GM21723 (cell line): Measurements from ENCODE around the gene ZNF140.

Experiments
- ATAC-seq: cut with Tn5 transposase; IDR thresholded peaks from one replicate; pipeline ENCODE4 v1.9.1; 2021; ENCODE audit warnings: mild to moderate bottlenecking, moderate library complexity; ENCODE audit not compliant: unreplicated experiment

ZNF140 gene

DNA sequence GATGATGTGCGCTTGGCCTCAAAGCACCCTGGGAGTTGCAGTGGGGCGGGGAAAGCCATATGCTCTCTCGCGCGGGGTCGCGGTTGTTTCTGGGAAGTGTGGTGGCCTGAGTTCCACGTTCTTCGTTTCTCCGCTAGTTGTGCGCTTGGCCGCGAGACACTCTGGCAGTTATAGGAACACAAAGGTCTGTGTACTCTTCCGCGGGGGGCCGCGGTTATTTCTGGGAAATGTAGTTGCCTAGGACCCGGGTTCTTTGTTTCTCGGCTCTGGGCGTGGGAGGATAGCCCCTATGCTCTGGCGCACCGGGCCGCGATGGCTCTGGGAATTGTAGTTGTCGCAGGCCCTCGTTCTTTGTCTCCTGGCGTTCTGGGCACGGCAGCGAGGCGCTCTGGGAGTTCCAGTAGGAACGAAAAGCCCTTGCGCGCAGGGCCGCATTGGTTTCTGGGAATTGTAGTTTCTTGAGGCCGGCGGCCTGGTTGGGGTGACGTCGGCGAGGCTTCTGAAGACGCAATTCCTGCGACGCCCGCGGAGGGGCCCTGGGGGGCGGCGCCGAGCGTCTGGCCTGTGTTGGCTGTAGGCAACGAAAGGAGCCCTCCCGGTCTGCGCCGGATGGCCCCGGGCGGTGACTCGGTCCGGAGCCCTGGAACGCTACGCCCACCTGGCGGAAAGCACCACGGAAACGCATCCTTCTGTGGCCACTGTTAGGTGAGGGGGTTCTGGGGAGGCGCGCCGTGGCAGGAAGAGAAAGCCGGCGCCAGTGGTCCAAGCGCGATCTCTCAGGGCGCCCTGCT, at the start of gene ZNF140:
TSS of gene ZNF140 (plus strand) at position 556 of the 791 bp plus-strand sequence. CDS start 398 bp downstream, outside the sequence.
- peak; percentile 77 for ATAC-seq

DNA sequence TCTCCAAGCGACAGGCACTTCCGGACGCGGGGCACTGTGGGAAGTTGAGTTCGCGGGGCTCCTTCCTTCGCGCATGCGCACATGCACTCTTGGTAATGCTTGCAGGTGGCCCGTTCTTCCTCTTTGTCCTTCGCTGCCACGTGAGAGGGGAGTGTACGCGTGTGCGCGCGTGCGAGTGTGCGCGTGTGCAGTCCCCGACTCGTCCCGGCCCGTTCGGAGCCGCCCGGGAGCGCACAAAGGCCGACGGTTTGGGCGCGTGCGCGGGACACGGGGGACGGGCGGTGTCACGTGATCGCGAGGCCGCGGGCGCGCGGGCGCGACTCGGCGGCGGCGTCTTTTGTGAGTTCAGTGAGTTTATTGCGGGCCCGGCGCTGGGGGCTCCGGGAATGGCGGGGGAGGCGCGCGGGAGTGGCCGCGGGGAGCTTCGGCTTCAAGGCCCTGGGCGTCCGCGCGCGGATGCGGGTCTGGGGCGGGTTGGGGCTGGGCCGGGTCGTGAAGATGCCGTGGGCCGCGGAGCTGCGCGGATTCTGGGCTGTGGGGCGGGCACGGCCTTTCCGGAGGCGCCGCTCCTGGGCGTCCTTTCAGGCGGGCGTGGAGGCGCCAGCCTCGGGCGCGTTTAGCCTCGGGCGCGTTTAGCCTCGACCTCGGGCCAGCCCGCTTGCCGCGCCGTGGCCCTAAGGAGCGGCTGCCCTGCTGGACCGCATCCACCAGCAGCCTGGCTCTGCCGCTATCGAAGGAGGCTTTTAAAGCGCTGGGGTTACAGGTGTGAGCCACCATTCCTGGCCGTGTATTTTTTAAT, 43.3 kb upstream of the ZNF140 start, which contains the start of gene ZNF84:
TSS of gene ZNF84 (plus strand) at position 303 of the 799 bp plus-strand sequence. CDS start 3,959 bp downstream, outside the sequence.
- ATAC-seq = peak; percentile 92

DNA sequence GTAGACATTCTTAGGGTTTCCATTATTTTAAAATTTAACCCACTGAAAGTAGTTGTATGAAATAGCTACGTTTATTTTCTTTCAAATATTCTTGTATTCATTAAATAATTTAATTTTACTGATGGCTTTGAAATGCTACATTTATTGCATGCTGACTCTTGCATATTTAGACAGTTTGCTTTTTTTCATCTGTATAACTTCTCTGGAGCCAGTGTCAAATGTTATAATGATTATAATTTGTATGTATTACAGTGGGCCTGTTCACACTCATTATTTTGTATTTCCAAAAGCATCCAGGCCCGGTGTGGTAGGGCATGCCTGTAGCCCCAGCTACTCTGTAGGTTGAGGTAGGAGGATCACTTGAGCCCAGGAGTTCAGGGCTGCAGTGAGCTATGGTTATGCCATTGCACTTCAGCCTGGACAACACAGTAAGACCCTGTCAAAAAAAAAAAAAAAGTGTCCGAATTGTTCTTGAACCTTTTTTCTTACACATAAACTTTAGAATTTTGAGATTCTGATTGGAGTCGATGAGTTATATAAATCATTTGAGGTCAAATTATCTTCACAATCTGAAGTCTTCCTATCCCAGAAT, 42.5 kb upstream of the ZNF140 start:
- ATAC-seq = no peak

DNA sequence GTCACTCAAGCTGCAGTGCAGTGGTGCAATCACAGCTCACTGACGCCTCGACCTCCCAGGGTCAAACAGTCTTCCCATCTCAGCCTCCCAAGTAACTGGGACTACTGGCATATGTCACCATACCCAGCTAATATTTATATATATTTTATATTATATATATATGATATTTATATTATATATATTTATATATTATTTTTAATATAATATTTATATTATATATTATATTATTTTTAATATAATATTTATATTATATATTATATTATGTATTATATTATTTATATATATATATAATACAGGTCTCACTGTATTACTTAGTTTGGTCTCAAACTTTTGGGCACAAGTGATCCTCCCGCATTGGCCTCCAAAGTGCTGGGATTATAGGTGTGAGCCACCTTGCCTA, 34.0 kb upstream of the ZNF140 start:
- ATAC-seq = no peak

DNA sequence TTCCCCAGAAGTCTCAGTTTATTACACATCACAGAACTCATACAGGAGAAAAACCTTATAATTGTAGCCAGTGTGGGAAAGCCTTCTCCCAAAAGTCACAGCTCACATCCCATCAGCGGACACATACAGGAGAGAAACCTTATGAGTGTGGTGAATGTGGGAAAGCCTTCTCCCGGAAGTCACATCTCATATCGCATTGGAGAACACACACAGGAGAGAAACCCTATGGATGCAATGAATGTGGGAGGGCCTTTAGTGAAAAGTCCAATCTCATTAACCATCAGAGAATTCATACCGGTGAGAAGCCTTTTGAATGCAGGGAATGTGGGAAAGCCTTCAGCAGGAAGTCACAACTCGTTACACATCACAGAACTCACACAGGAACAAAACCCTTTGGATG, 23.3 kb upstream of the ZNF140 start:
- ATAC-seq = no peak

DNA sequence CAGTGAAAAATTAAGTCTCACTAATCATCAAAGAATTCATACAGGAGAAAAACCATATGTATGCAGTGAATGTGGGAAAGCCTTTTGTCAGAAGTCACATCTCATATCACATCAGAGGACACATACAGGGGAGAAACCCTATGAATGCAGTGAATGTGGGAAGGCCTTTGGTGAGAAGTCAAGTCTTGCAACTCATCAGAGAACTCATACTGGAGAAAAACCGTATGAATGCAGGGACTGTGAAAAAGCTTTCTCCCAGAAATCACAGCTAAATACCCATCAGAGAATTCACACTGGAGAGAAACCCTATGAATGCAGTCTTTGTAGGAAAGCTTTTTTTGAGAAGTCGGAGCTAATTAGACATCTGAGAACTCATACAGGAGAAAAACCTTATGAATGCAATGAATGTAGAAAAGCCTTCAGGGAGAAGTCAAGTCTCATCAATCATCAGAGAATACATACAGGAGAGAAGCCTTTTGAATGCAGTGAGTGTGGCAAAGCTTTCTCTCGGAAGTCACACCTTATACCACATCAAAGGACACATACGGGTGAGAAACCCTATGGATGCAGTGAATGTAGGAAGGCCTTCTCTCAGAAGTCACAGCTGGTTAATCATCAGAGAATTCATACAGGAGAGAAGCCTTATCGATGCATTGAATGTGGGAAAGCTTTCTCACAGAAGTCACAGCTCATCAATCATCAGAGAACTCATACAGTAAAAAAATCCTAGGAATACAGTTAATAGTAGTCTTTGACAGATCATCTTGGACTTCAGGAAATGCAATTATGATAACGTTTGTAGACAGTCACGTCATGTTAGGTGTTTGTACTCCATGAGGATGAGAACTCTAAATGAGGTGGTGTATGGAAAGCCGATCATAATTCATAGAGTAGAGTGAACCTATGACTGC, 22.3 kb upstream of the ZNF140 start:
- no peak for ATAC-seq

DNA sequence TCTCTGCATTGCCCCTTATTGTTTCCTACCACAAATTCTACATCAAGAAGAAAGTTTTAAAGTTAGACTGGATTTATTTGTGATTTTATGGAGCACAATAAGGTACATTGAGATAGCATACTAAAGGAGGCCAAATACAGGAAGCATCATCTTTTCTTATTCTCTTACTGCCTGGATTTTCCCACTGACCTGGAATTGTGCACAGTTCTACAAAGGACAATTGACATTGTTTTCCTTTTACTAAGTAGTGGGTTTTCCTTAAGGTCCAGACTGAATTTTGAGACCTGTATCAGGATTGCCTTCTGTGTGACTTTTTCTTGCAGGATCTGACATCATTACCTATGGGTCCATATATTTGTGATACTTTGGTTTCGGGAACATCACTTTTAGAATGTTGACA, 18.8 kb upstream of the ZNF140 start:
- no peak for ATAC-seq

DNA sequence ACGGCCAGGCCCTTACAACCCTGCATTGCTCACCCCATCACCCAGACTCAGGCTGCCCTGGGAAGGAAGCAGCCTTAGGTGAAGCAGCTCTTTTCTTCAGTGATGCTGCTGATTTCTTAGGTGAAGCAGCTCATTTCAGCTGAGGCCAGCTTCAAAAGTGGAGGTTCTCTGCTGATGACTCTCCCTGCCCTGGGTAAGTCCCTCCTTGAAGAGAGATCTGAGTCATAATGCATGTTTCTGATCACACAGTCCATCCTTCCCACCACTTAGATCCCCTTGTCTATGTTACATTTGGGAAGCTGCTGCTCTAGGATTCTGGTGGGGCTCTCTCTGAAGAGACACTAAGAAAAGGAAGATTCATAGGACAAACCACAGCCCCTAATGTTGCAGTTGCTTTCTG, 17.2 kb upstream of the ZNF140 start:
- no peak for ATAC-seq

DNA sequence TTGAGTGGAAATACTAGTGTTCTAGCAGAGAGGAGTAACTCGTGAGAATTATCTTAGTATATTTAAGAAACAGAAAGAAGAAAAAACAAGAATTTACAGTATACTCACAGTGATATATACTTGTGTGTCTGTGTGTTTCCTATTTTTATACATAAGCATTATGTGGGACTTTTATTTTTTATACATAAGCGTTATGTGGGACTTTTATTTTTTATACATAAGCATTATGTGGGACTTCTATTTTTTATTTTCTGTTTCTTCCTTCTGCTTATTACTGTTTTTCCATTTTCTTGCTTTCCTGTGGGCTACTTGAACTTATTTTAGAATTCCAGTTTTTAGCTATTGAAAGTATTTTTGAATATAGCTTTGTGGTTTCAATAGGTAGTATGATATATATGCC, 6.9 kb upstream of the ZNF140 start:
- ATAC-seq = no peak

DNA sequence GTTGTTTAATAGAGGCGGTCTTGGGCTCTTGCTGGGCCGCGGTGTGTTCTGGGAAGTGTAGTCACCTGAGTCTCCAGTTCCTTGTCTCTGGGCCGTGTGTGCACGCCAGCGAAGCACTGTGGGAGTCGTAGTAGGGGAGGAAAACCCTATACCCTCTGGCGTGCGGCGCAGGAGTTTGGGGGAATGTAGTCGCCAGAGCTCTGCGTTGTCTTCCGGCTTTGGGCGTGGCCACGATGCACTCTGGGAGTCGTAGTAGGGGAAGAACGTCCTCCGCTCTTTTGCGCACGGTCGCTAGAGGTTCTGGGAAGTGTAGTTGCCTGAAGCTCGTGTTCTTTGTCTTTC, 726 bp upstream of the ZNF140 start:
- peak; percentile 85 for ATAC-seq

DNA sequence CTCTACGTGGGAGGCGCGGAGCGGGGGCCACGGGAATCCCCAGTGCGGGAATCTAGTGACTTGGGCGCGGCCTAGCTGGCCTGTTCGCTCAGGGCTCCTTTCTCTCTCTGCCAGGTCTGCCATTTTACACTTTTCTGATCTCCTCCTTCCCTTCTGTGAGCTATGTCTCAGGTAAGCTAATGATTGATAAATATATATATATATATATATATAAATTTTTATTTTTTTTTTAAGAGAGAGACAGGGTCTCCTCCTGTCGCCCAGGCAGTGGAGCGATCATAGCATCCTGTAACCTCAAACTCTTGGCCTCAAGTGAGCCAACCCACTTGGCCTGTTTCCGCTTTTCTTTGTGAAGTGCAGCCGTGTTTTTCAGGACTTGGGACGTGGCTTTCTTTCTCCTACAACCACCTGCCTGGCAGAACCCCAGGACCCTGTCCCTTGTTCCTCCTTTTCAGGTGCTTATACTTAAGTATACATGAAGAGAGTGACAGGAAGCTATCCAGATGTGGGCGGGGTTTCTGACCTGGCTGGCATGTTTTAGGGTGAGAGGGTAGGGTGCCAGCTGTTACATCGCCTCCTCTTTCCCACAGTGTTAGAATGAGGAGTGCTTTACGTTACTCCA, 547 bp downstream of the ZNF140 start:
- no peak for ATAC-seq

DNA sequence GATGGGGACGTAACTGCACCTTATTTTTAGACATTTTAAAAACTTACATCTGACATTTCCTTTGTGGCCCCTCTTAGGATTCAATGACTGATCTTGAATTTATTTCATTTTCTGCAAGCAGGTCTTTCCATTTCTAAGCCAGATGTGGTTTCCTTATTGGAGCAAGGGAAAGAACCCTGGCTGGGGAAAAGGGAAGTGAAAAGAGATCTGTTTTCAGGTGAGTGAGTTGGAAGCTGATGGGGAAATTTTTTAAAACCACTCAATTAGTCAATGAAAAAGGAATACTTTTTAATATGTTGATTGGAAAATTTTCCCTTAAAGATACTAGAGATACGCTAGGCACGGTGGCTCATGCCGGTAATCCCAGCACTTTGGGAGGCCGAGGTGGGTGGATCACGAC, 2.6 kb downstream of the ZNF140 start:
- no peak for ATAC-seq

DNA sequence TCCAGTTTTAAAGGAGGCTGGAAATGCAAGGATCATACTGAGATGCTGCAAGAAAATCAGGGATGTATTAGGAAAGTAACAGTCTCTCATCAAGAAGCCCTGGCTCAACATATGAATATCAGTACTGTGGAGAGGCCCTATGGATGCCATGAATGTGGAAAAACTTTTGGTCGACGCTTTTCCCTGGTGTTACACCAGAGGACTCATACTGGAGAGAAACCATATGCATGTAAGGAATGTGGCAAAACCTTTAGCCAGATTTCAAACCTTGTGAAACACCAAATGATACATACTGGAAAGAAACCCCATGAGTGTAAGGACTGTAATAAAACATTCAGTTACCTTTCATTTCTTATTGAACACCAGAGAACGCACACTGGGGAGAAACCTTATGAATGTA, 24.9 kb downstream of the ZNF140 start:
- no peak for ATAC-seq

DNA sequence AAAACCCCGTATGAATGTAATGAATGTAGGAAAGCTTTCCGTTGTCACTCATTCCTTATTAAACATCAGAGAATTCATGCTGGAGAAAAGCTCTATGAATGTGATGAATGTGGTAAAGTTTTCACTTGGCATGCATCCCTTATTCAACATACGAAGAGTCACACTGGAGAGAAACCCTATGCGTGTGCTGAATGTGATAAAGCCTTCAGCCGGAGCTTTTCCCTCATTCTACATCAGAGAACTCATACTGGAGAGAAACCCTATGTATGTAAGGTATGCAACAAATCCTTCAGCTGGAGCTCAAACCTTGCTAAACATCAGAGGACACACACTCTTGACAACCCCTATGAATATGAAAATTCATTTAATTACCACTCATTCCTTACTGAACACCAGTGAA, 25.5 kb downstream of the ZNF140 start:
- no peak for ATAC-seq

DNA sequence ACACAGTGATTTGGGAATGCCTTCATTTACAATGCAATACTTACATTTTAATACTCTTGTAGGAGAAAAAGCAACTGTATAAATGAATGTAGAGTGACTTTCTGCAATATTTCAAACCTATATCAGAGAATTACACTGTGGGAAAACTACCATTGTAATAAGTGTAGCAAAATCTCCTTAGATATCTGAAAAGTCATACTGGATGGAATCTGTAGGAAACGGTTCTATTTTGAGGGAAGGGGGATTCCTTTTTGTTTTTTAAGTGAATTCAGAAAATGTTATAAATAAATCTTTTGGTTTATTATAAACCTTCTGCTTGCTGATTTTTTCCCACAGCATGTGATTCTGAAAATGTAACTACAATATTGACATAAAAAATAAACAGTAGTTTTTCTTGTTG, 26.4 kb downstream of the ZNF140 start:
- no peak for ATAC-seq

DNA sequence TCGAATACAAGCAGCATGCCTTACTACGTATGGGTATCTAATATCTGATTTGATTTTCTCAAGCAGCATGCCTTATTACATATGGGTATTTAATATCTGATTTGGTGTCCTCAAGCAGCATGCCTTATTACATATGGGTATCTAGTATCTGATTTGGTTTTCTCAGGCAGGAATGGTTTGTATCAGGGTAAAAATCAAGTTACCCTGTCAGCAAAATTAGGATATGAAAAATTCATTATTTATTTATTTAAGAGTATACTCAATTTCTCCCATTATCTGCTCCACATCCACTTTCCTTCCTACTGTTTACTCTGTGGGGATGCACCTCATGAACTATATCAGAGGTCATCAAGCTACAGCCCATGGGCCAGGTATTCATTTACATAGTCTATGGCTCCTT, 27.4 kb downstream of the ZNF140 start:
- no peak for ATAC-seq

DNA sequence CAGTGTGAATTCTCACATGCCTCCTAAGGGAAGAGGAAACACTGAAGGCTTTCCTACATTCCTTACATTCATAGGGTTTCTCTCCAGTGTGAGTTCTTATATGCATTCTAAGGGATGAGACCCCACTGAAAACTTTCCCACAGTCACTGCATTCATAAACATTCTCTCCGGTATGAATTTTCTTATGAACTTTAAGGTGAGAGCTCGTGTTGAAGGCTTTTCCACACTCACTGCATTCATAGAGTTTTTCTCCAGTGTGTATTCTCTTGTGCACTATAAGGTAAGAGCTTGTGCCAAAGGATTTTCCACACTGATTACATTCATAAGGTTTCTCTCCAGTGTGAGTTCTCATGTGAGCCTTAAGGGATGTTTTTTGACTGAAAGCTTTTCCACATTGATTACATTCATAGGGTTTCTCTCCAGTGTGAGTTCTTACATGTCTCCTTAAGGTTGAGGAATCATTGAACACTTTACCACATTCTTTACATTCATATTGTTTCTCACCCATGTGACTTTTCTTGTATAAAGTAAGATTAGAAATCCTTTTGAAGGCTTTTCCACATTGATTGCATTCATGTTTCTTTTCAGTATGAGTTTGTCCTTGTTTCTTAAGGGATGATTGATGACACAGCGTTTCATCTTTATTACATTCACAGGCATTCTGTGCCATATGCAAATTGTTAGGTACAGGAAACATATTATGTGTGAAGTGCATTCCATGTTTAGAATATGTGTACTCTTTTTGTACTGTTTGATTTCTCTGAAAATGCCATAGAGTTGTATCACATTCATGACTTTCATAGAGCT, 39.9 kb downstream of the ZNF140 start:
- no peak for ATAC-seq

DNA sequence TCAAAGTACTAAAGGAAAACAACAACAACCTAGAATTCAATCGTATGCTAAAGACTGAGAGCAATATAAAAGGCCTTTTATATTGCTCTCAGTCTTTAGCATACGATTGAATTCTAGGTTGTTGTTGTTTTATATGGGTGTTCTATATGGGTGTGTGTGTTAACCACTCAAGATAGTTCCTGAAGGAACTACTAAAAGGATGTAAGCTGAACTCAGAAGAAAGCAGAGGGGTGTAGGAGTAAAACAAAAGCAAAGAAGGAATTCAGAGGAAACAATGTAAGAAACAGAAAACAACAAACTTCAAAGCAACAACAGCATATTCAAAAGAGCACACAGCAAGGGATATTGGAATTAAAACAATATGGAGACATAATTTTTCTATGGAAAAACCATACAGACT, 44.0 kb downstream of the ZNF140 start:
- no peak for ATAC-seq

DNA sequence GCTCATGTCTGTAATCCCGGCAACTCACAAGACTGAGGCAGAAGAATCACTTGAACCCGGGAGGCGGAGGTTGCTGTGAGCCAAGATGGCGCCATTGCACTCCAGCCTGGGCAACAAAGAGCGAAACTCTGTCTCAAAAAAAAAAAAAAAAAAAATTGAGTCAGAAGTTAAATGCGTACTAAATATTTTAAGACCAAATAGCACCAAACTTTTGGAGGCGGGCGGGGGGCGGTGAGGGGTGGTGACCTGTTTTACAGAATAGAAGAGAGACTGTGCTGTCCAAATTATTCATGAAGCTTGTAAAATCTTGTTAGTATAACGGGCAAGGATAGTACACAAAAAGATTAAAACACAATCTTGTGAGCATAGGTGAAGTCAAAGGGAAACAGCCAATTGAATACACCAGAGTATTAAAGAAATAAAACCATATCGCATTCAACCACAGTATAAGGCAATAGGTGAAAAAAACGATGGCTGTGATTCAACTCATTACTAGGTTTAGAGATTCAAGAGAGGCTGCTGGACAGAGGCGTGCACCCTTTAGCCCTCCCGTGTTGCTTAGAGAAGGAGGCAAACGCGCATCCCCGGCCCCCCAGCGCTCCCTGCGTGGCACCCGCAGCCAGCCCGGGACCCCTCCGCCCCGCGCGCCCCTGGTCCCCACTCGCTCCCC, 48.8 kb downstream of the ZNF140 start:
- ATAC-seq = no peak
